Breast epithelium (tissue), 3 donors: ENCODE results near the gene GADD45GIP1.

Experiments
- CTCF ChIP-seq, 3 donors: fragments of 450-650 bp; IDR thresholded peaks; one replicate each; pipeline ENCODE4 v1.5.1; 2016 to 2017; ENCODE audit warnings: antibody characterized with exemption in 3 of 3, mild to moderate bottlenecking in 3 of 3, moderate library complexity in 3 of 3
- POLR2A ChIP-seq: fragments of 450-650 bp; IDR thresholded peaks from one replicate; pipeline ENCODE4 v1.6.1; 2016; ENCODE audit warnings: antibody characterized with exemption, mild to moderate bottlenecking, moderate library complexity
- POLR2AphosphoS5 ChIP-seq, 3 donors: sonication (generic); formaldehyde crosslinking; IDR thresholded peaks; one replicate each; pipeline ENCODE4 v1.6.1; 2017; ENCODE audit warnings: antibody characterized with exemption in 3 of 3

- no peak for TF ChIP-seq CTCF (IDR thresholded peaks at IDR 0.05)
- no peak for TF ChIP-seq POLR2A
- TF ChIP-seq POLR2AphosphoS5 (IDR thresholded peaks at IDR 0.05), result no peak
Observed at GRCh38 chr19:12983091-12983490, 26.1 kb upstream of the GADD45GIP1 start.
